Upper lobe of left lung (tissue), 4 donors: Measurements from ENCODE around the gene OPCML.

Experiments used
- EP300 ChIP-seq, 4 donors: sonication (generic); formaldehyde crosslinking; IDR thresholded peaks; one replicate each; pipeline ENCODE4 v1.5.1; 2017; ENCODE audit warnings: antibody characterized with exemption in 4 of 4, control low read depth in 2 of 4
- TF ChIP-seq, protein P1 (sequence below), 6 experiments: fragments of 450-650 bp in 4 of 6; fragments of 200-600 bp in 2 of 6; sonication (generic) in 2 of 6; IDR thresholded peaks; one replicate each; pipeline ENCODE4 v1.5.1; 2016 to 2019; ENCODE audit warnings: antibody characterized with exemption in 6 of 6

DNA sequence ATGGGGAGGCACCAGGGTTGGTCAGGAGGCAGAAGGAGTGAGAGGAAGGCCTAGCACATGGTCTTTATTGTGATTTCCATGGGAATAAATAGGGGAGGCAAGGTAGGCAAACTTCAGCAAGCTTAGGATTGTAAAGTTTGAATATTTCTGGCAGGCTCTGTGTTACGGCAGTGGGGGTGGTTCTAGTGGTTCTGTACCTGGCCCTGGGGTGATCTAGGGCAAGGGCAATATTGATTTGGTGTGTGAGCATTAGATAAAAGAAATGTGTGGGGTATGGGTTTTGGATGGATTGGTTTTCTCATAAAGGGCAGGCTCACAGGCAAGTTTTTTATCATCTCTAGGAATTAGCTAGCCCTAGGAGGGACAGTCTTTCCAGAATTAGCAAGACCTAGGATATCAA lies 584.0 kb downstream of the OPCML start:
- TF ChIP-seq EP300 (IDR thresholded peaks at IDR 0.05): no peak
- TF ChIP-seq, protein P1, sequence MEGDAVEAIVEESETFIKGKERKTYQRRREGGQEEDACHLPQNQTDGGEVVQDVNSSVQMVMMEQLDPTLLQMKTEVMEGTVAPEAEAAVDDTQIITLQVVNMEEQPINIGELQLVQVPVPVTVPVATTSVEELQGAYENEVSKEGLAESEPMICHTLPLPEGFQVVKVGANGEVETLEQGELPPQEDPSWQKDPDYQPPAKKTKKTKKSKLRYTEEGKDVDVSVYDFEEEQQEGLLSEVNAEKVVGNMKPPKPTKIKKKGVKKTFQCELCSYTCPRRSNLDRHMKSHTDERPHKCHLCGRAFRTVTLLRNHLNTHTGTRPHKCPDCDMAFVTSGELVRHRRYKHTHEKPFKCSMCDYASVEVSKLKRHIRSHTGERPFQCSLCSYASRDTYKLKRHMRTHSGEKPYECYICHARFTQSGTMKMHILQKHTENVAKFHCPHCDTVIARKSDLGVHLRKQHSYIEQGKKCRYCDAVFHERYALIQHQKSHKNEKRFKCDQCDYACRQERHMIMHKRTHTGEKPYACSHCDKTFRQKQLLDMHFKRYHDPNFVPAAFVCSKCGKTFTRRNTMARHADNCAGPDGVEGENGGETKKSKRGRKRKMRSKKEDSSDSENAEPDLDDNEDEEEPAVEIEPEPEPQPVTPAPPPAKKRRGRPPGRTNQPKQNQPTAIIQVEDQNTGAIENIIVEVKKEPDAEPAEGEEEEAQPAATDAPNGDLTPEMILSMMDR (IDR thresholded peaks at IDR 0.05): no peak
